HepG2 (cell line): Measurements from ENCODE around the gene UQCR10.

Experiments used
- ATF7 ChIP-seq, 2 experiments: fragments of 450-650 bp in 1 of 2; sonication (generic) in 1 of 2; formaldehyde crosslinking in 1 of 2; IDR thresholded peaks; 2 replicates each; pipeline versions ENCODE4 v1.4.0 to v1.6.1; 2016 to 2020; ENCODE audit warnings: antibody characterized with exemption in 1 of 2, mild to moderate bottlenecking in 1 of 2, missing genetic modification reagents in 1 of 2
- FOXA1 ChIP-seq, 2 experiments: fragments of 450-650 bp in 1 of 2; sonication (generic) in 1 of 2; formaldehyde crosslinking in 1 of 2; IDR thresholded peaks; 2 replicates each; pipeline versions ENCODE4 v1.4.0 to v1.6.1; 2016 to 2020; ENCODE audit warnings: missing genetic modification reagents in 1 of 2
- MED1 ChIP-seq: sonication (generic); formaldehyde crosslinking; IDR thresholded peaks from 2 replicates; pipeline ENCODE4 v1.4.0; 2020; ENCODE audit warnings: missing genetic modification reagents
- NR2F2 ChIP-seq: IDR thresholded peaks from 2 replicates; pipeline ENCODE4 v1.6.1; 2012; ENCODE audit warnings: low read depth, inconsistent platforms, borderline replicate concordance
- PREB ChIP-seq: sonication (generic); formaldehyde crosslinking; IDR thresholded peaks from 2 replicates; pipeline ENCODE4 v1.4.0; 2020; ENCODE audit warnings: missing genetic modification reagents
- RFX5 ChIP-seq: IDR thresholded peaks from 2 replicates; pipeline ENCODE4 v1.6.1; 2011; ENCODE audit warnings: low read depth, low read length, improper control_type of control experiment
- TCF7L2 ChIP-seq: IDR thresholded peaks from 2 replicates; pipeline ENCODE4 v1.6.1; 2011; ENCODE audit warnings: mild to moderate bottlenecking, low read depth, low read length, moderate library complexity
- ZBTB37 ChIP-seq: sonication (generic); formaldehyde crosslinking; IDR thresholded peaks from 2 replicates; pipeline ENCODE4 v1.4.0; 2020; ENCODE audit warnings: mild to moderate bottlenecking, missing genetic modification reagents
- ZBTB40 ChIP-seq, 2 experiments: fragments of 450-650 bp in 1 of 2; sonication (generic) in 1 of 2; formaldehyde crosslinking in 1 of 2; IDR thresholded peaks; 2 replicates each; pipeline versions ENCODE4 v1.6.1 to v1.8.0; 2016 to 2022; ENCODE audit warnings: antibody characterized with exemption in 1 of 2, mild to moderate bottlenecking in 1 of 2, missing genetic modification reagents in 1 of 2
- ZFX ChIP-seq: sonication (generic); formaldehyde crosslinking; IDR thresholded peaks from 2 replicates; pipeline ENCODE4 v1.4.0; 2020; ENCODE audit warnings: mild to moderate bottlenecking, low read depth, missing genetic modification reagents, moderate library complexity
- ZNF501 ChIP-seq: sonication (generic); formaldehyde crosslinking; IDR thresholded peaks from 2 replicates; pipeline ENCODE4 v1.5.1; 2020; ENCODE audit warnings: mild to moderate bottlenecking, moderate library complexity, missing genetic modification reagents

DNA sequence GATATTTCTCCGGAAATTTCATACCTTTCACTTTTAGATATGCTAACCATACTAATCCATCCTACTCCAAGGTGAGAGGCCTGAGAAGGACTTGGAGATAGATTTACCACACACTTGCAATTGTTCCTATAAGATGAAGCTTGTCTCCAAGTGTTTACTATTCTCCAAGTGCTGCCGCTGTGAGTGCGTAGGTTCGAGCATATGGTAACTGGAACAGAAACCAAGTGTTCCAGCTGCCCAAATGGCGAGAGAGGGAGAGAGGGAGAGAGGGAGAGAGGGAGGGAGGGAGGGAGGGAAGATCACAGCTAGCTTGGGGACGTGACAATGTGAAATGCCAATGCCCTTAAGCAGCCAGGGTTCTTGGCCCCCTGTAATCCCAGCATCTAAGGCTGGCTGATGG is 49.4 kb downstream of the UQCR10 start:
- no peak for TF ChIP-seq ZNF501
- TF ChIP-seq ZBTB37 (CRISPR knock-in tag) = no peak
- TF ChIP-seq PREB = no peak
- TF ChIP-seq MED1 (CRISPR knock-in tag) = no peak
- TF ChIP-seq ATF7 (IDR thresholded peaks at IDR 0.05) = no peak
- TF ChIP-seq ATF7 (CRISPR knock-in tag; IDR thresholded peaks at IDR 0.05) = no peak
- no peak for TF ChIP-seq FOXA1 (IDR thresholded peaks at IDR 0.05)
- no peak for TF ChIP-seq FOXA1 (CRISPR knock-in tag; IDR thresholded peaks at IDR 0.05)
- no peak for TF ChIP-seq TCF7L2
- TF ChIP-seq NR2F2 = no peak
- no peak for TF ChIP-seq ZFX (CRISPR knock-in tag)
- no peak for TF ChIP-seq RFX5
- no peak for TF ChIP-seq ZBTB40 (IDR thresholded peaks at IDR 0.05)
- TF ChIP-seq ZBTB40 (CRISPR knock-in tag; IDR thresholded peaks at IDR 0.05) = no peak
